ENCODE measurements around the gene GSE1.

Gene GSE1

DNA sequence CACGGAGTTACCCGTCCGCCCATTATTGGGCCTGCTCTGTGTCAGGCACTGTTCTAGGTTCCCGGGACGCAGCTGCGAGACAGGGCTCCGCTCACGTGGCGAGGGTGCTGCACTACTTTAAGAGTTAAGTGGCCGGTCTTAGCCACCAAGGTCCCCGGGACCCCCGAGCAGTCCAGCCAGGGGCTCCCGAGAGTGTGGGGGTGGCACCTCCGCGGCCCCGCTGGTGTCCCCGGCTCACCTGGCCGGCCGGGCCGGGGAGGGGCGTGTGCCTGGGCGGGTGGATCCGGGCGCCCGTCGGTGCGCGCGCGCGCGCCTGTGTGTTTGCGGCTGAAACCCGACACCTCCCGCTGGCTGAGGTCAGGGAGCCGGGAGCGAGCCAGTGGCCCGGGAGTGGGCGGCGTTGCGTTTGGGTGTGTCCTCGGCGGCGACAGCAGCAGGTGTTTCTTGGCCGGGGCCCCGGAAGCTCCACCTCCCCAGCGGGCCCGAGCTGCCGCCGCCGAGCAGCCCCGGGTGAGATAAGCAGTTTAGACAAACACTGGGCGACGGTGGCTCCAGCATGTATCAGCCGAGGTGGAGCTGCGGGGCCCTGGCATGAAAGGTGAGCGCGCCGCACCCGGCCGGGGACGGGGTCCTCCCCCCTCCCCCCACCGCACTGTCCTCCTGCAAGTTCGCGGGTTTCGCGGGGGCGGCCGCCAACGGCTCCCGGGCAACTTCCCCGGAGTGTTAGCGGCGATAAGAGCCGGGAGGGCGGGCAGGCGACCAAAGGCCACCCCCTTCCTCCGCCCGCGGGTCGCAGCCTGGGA, at the start of gene GSE1:
GSE1 (plus strand) TSS at position 522 of the 803 bp plus-strand sequence; CDS start at position 592, 70 bp downstream.
- Histone ChIP-seq H4K20me1 (peaks cover 44 to 77% (median 60%) of the 10 kb centered on the region in 11 experiments), H3K9ac (peak within 1 kb of the TSS; percentile 66 to 86 (median 79)), H3K27ac (peak within 1 kb of the TSS in 10 of 11 experiments; percentile 49 to 87 (median 77); a peak in 21 of 22 replicates)

DNA sequence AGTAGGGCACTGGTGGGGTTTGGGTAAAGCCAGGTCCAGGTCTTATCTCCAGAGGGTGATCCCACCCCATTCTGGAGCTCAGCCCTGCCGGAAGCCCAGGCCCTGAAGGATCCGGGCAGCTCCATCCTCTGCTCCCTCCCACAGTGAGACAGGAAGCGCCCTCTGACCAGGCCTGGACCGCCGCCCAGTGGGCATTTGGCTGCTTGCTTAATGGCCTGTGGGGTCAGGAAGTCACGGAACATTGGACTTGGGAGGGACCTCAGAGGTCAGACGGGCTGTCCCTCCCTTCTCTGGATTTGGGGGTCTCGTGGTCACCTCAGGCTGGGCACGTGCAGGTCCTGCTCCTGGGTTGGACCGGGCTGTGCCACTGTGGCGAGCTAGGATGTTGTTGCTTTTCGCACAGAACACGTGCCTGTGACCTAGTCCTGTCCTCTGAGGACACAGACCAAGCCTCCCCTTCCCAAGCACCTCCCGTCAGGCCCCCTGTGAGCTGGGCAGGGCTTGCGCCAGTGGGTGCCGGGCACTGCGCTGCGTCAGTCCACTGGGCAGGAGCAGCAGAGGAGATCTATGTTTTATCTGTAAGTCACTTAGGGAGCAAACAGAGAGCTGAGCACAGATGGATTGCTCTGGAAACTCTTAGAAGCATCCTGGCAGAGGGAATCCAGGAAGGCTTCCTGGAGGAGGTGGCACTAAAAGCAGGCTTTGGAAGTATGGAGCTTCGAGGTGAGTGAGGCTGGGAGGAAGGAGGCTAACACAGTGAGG, 49.4 kb upstream of the GSE1 start:
- peaks cover 0 to 16% (median 14%) of the 10 kb centered on the region in 11 experiments; a peak in 19 of 22 replicates for H3K9me3 ChIP-seq (replicated peaks in 1 of 11)
- peaks cover 56 to 98% (median 94%) of the 10 kb centered on the region in 10 experiments for H3K4me1 ChIP-seq
- H3K27me3 ChIP-seq = no peaks in the 10 kb centered on the region
- peak overlapping the region; percentile 39 to 75 (median 65); a peak in 21 of 22 replicates for H3K4me2 ChIP-seq
- no peak for TF ChIP-seq Cebpa-rat (IDR thresholded peaks at IDR 0.05)
- peak overlapping the region in 6 of 11 experiments; percentile 1 to 43 (median 26); a peak in 5 of 22 replicates for H3K27ac ChIP-seq
- peaks cover 73 to 95% (median 77%) of the 10 kb centered on the region in 11 experiments; a peak in 21 of 22 replicates for H4K20me1 ChIP-seq
- peaks cover 0 to 30% (median 10%) of the 10 kb centered on the region in 11 experiments; a peak in 10 of 22 replicates for H3K36me3 ChIP-seq
- no peak overlapping the region for H3K4me3 ChIP-seq
- H3K9ac ChIP-seq = peak overlapping the region in 7 of 11 experiments; percentile 19 to 41 (median 30); a peak in 8 of 22 replicates

More for the DNA sequence above, at the start of gene GSE1:
- peaks cover 0 to 5% (median 0%) of the 10 kb centered on the region in 11 experiments; a peak in 2 of 22 replicates for H3K36me3 ChIP-seq
- H3K27me3 ChIP-seq = peaks cover 0 to 20% (median 0%) of the 10 kb centered on the region in 11 experiments; a peak in 6 of 22 replicates
- peak within 1 kb of the TSS; percentile 62 to 82 (median 70) for H3K4me3 ChIP-seq
- no peak for TF ChIP-seq Cebpa-rat (IDR thresholded peaks at IDR 0.05)
- H3K4me1 ChIP-seq = peaks cover 49 to 85% (median 79%) of the 10 kb centered on the region in 10 experiments
- no peaks in the 10 kb centered on the region for H3K9me3 ChIP-seq (replicated peaks in 1 of 11)
- peak within 1 kb of the TSS; percentile 93 to 99 (median 98) for H3K4me2 ChIP-seq

- H3K36me3 ChIP-seq = peaks cover 0 to 27% (median 10%) of the 10 kb centered on the region in 11 experiments; a peak in 11 of 22 replicates
- H3K4me3 ChIP-seq = no peak overlapping the region
- peak overlapping the region; percentile 39 to 75 (median 65); a peak in 21 of 22 replicates for H3K4me2 ChIP-seq
- no peak for TF ChIP-seq Cebpa-rat (IDR thresholded peaks at IDR 0.05)
- H3K27me3 ChIP-seq = no peaks in the 10 kb centered on the region
- H4K20me1 ChIP-seq = peaks cover 67 to 94% (median 70%) of the 10 kb centered on the region in 11 experiments; a peak in 21 of 22 replicates
- peaks cover 6 to 23% (median 22%) of the 10 kb centered on the region in 11 experiments for H3K9me3 ChIP-seq (replicated peaks in 1 of 11)
- peak overlapping the region in 7 of 11 experiments; percentile 4 to 45 (median 22); a peak in 5 of 22 replicates for H3K27ac ChIP-seq
- H3K9ac ChIP-seq = peak overlapping the region in 4 of 11 experiments; percentile 14 to 37 (median 20); a peak in 4 of 22 replicates
- peaks cover 56 to 99% (median 94%) of the 10 kb centered on the region in 10 experiments for H3K4me1 ChIP-seq
Measured at GRCh38 chr16:85564277-85565051, 48.7 kb upstream of the GSE1 start.

- Histone ChIP-seq H3K4me3 (no peak overlapping the region), H3K36me3 (peaks cover 0 to 23% (median 10%) of the 10 kb centered on the region in 11 experiments; a peak in 11 of 22 replicates), H3K9ac (peak overlapping the region in 5 of 11 experiments; percentile 19 to 57 (median 35); a peak in 5 of 22 replicates), H3K27me3 (peaks cover 0 to under 1% (median 0%) of the 10 kb centered on the region in 11 experiments; a peak in 1 of 22 replicates), H3K27ac (peak overlapping the region in 5 of 11 experiments; percentile 8 to 54 (median 40); a peak in 5 of 22 replicates), H3K4me1 (peaks cover 62 to 99% (median 97%) of the 10 kb centered on the region in 10 experiments), H3K4me2 (peak overlapping the region in 9 of 11 experiments; percentile 31 to 75 (median 64); a peak in 17 of 22 replicates), H3K9me3 (replicated peaks in 1 of 11) (peaks cover 8 to 27% (median 22%) of the 10 kb centered on the region in 11 experiments), H4K20me1 (peaks cover 61 to 94% (median 68%) of the 10 kb centered on the region in 11 experiments; a peak in 21 of 22 replicates)
- no peak for TF ChIP-seq Cebpa-rat (IDR thresholded peaks at IDR 0.05)
Measured at GRCh38 chr16:85565340-85565739, 47.8 kb upstream of the GSE1 start.

GRCh38 chr16:85565801-85566526, 47.2 kb upstream of the GSE1 start:
- Histone ChIP-seq H3K9ac (peak overlapping the region in 5 of 11 experiments; percentile 29 to 57 (median 44); a peak in 8 of 22 replicates), H3K27ac (peak overlapping the region in 8 of 11 experiments; percentile 6 to 54 (median 30); a peak in 9 of 22 replicates), H3K9me3 (replicated peaks in 1 of 11) (peaks cover 8 to 27% (median 22%) of the 10 kb centered on the region in 11 experiments), H3K27me3 (peaks cover 0 to 4% (median 0%) of the 10 kb centered on the region in 11 experiments; a peak in 1 of 22 replicates), H3K4me3 (no peak overlapping the region), H4K20me1 (peaks cover 55 to 94% (median 67%) of the 10 kb centered on the region in 11 experiments; a peak in 21 of 22 replicates), H3K4me1 (peaks cover 63 to 99% (median 97%) of the 10 kb centered on the region in 10 experiments), H3K4me2 (peak overlapping the region in 9 of 11 experiments; percentile 31 to 75 (median 64); a peak in 17 of 22 replicates), H3K36me3 (peaks cover 0 to 21% (median 10%) of the 10 kb centered on the region in 11 experiments; a peak in 11 of 22 replicates)
- no peak for TF ChIP-seq Cebpa-rat (IDR thresholded peaks at IDR 0.05)

- no peak for TF ChIP-seq Cebpa-rat (IDR thresholded peaks at IDR 0.05)
- Histone ChIP-seq H3K4me2 (peak overlapping the region in 9 of 11 experiments; percentile 31 to 75 (median 64); a peak in 16 of 22 replicates), H3K27me3 (peaks cover 0 to 4% (median 0%) of the 10 kb centered on the region in 11 experiments; a peak in 1 of 22 replicates), H3K27ac (peak overlapping the region in 8 of 11 experiments; percentile 5 to 54 (median 18); a peak in 9 of 22 replicates), H3K36me3 (peaks cover 0 to 20% (median 10%) of the 10 kb centered on the region in 11 experiments; a peak in 10 of 22 replicates), H4K20me1 (peaks cover 48 to 92% (median 61%) of the 10 kb centered on the region in 11 experiments; a peak in 21 of 22 replicates), H3K4me1 (peaks cover 63 to 99% (median 97%) of the 10 kb centered on the region in 10 experiments), H3K9ac (peak overlapping the region in 4 of 11 experiments; percentile 30 to 53 (median 46); a peak in 7 of 22 replicates), H3K4me3 (no peak overlapping the region), H3K9me3 (replicated peaks in 1 of 11) (peaks cover 8 to 27% (median 22%) of the 10 kb centered on the region in 11 experiments)
Measured at GRCh38 chr16:85566561-85567100, 46.5 kb upstream of the GSE1 start.

Measured in BLaER1 treated with 17β-estradiol and CSF1 and Interleukin-3, amounts not matched to agents 10 nM and 100 nM (cell line).